Neural cell (in vitro differentiated cells): Measurements from ENCODE around the gene ATXN2. TPM values are rescaled to one million over a fixed set of nuclear protein-coding genes. Genes with fewer than 3 reads are reported as not detected.
"Not testable (repeated sequence)": the region's sequence is repeated elsewhere in the genome, so short reads cannot be mapped to it uniquely, and the experiment has no call there.

Experiments used
- H2AFZ ChIP-seq: fragments of 200-600, 300-800 bp; sonication (generic), shearing (Covaris generic); 2 replicates; pipeline ENCODE4 v1.6.0; 2014; ENCODE audit warnings: low read depth, mild to moderate bottlenecking, antibody characterized with exemption, low read length, moderate library complexity
- H3F3A ChIP-seq: fragments of 200-600 bp; shearing (Covaris generic); 2 replicates; pipeline ENCODE4 v1.6.1; 2016; ENCODE audit warnings: mild to moderate bottlenecking, moderate library complexity, mixed read lengths, antibody characterized with exemption, low read length; ENCODE audit not compliant: insufficient read depth, poor library complexity, severe bottlenecking
- H3K27ac ChIP-seq: fragments of 200-600, 300-800 bp; sonication (generic), shearing (Covaris generic); 2 replicates; pipeline ENCODE4 v1.5.1; 2014; ENCODE audit warnings: mild to moderate bottlenecking, low read length, moderate library complexity
- H3K27me3 ChIP-seq: fragments of 300-800, 200-600 bp; sonication (generic), shearing (Covaris generic); 2 replicates; pipeline ENCODE4 v1.6.0; 2014; ENCODE audit warnings: mild to moderate bottlenecking, low read depth, low read length, moderate library complexity; ENCODE audit not compliant: insufficient read depth
- H3K36me3 ChIP-seq: fragments of 300-800, 200-600 bp; sonication (generic), shearing (Covaris generic); 2 replicates; pipeline ENCODE4 v1.5.1; 2014; ENCODE audit warnings: mild to moderate bottlenecking, antibody characterized with exemption, low read length, moderate library complexity; ENCODE audit not compliant: insufficient read depth
- H3K4me2 ChIP-seq: fragments of 300-800, 200-600 bp; sonication (generic), shearing (Covaris generic); 2 replicates; pipeline ENCODE4 v1.6.0; 2014; ENCODE audit warnings: mild to moderate bottlenecking, low read length
- H3K4me3 ChIP-seq: fragments of 300-800, 200-600 bp; sonication (generic), shearing (Covaris generic); 2 replicates; pipeline ENCODE4 v1.5.1; 2014; ENCODE audit warnings: mild to moderate bottlenecking, low read length, moderate library complexity
- H3K79me2 ChIP-seq: fragments of 200-600 bp; shearing (Covaris generic); replicated peaks from 2 replicates; pipeline ENCODE4 v1.6.0; 2014; ENCODE audit warnings: mild to moderate bottlenecking, low read length, moderate library complexity; ENCODE audit not compliant: insufficient read depth
- H3K9ac ChIP-seq: fragments of 300-800, 200-600 bp; sonication (generic), shearing (Covaris generic); 2 replicates; pipeline ENCODE4 v1.6.1; 2016; ENCODE audit warnings: mild to moderate bottlenecking, low read length, mixed read lengths
- H3K9me2 ChIP-seq: fragments of 200-600 bp; shearing (Covaris generic); 2 replicates; pipeline ENCODE4 v1.6.1; 2016; ENCODE audit warnings: mild to moderate bottlenecking, low read length, mixed read lengths; ENCODE audit not compliant: insufficient read depth
- H3K9me3 ChIP-seq: fragments of 200-600, 300-800 bp; sonication (generic), shearing (Covaris generic); 2 replicates; pipeline ENCODE4 v1.6.1; 2016; ENCODE audit warnings: mild to moderate bottlenecking, mixed run types, low read length, moderate library complexity, mixed read lengths
- H4K20me1 ChIP-seq: fragments of 200-600 bp; shearing (Covaris generic); 2 replicates; pipeline ENCODE4 v1.6.1; 2016; ENCODE audit warnings: mild to moderate bottlenecking, mixed run types; ENCODE audit not compliant: insufficient read depth
- EP300 ChIP-seq: fragments of 450-650 bp; conservative IDR thresholded peaks from 2 replicates; pipeline ENCODE4 v1.6.1; 2014; ENCODE audit warnings: antibody characterized with exemption, mild to moderate bottlenecking, moderate library complexity; ENCODE audit not compliant: poor library complexity, severe bottlenecking
- EZH2 ChIP-seq: fragments of 200-600, 300-800 bp; shearing (Covaris generic), sonication (generic); IDR thresholded peaks from 2 replicates; pipeline ENCODE4 v1.6.1; 2014; ENCODE audit warnings: antibody characterized with exemption, low read length, borderline replicate concordance, mild to moderate bottlenecking; ENCODE audit not compliant: insufficient read depth, poor library complexity, severe bottlenecking
- MXI1 ChIP-seq: fragments of 450-650 bp; conservative IDR thresholded peaks from 2 replicates; pipeline ENCODE4 v1.6.1; 2014; ENCODE audit warnings: antibody characterized with exemption, mild to moderate bottlenecking; ENCODE audit not compliant: poor library complexity, severe bottlenecking
- POLR2AphosphoS5 ChIP-seq: IDR thresholded peaks from 2 replicates; pipeline ENCODE4 v1.6.1; 2012
- RAD21 ChIP-seq: fragments of 450-650 bp; conservative IDR thresholded peaks from 2 replicates; pipeline ENCODE4 v1.6.1; 2014; ENCODE audit warnings: antibody characterized with exemption, mild to moderate bottlenecking, moderate library complexity
- SMC3 ChIP-seq: fragments of 450-650 bp; conservative IDR thresholded peaks from 2 replicates; pipeline ENCODE4 v1.6.1; 2014; ENCODE audit warnings: antibody characterized with exemption, mild to moderate bottlenecking, moderate library complexity; ENCODE audit not compliant: poor library complexity
- TAF1 ChIP-seq: IDR thresholded peaks from 2 replicates; pipeline ENCODE4 v1.6.1; 2012; ENCODE audit warnings: low read depth
- polyA plus RNA-seq: library from polyadenylated mRNA; depleted of rRNA; stranded (reverse); fragments of >200 nt; gene quantifications from 2 replicates; pipeline ENCODE4 v1.2.3, GENCODE V29; 2014
- TF ChIP-seq, protein P1 (sequence below): fragments of 450-650 bp; IDR thresholded peaks from 2 replicates; pipeline ENCODE4 v1.5.1; 2014; ENCODE audit warnings: antibody characterized with exemption, mild to moderate bottlenecking, moderate library complexity; ENCODE audit not compliant: poor library complexity, severe bottlenecking
- TF ChIP-seq, protein P2 (sequence below): IDR thresholded peaks from 2 replicates; pipeline ENCODE4 v1.6.1; 2012; ENCODE audit warnings: borderline replicate concordance

ATXN2 gene
- polyA plus RNA-seq, 1 donor from 2014 or later: 12.6 TPM

DNA sequence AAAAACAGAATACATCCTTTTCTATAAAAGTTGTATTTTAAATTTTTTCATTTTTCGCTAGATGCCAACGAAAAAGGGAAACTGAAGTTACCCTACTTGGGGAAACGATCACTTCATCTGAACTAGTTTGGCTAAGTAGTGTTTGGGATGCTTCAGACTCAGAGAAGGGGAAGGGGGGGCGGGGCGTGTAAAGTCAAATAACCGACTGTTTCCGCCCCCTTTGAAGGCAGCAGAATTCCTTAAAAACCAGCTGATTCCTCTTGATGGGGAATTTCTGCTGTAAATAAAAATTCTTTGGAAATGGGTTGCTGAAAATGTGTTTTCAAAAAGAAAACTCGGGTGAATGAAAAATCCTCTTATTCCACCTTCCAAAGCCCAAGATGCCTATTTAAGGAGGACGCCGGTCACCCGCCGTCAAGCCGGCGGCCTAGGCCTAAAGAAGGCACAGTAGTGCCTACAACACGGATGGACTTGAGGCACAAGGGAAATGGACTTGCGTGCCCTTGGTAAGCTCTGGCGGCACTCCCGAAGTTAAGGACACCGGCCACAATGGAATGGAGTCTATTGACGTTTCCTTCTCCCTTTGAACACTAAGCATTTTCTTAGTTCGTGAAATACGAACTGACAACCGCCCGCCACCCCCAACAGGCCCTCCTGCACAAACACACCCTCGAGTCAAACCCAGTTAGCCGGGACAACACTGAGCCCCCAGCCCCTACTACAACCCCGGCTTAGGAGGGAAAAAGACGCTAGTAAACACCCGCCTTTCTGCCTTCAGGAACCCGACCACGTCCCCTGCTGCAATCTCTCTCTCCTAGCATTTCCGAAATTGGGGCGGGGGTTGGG, 1.9 kb downstream of the ATXN2 start:
- Histone ChIP-seq H2AFZ (peak overlapping the region; percentile 33), H3K4me3 (peak overlapping the region; percentile 98)

DNA sequence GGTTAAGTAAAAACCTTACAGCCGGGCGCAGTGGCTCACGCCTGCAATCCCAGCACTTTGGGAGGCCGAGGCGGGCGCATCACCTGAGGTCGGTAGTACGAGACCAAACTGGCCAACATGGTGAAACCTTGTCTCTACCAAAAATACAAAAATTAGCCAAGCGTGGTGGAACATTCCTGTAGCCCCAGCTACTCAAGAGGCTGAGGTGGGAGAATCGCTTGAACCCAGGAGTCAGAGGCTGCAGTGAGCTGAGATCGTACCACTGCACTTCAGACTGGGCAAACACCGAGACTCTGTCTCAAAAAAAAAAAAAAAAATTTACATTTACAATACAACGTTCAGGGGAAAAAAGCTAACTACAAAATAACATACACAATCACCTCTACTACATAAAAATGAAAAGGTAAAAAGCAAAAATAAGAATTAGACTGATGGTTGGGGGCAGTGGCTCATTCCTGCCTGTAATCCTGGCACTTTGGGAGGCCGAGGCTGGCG, 3.7 kb downstream of the ATXN2 start:
- H3K4me3 ChIP-seq: peak overlapping the region; percentile 98
- peaks cover 15% of the 10 kb centered on the region for H4K20me1 ChIP-seq
- H3F3A ChIP-seq, H2AFZ ChIP-seq, H3K9me3 ChIP-seq, H3K27ac ChIP-seq, H3K9ac ChIP-seq, H3K27me3 ChIP-seq, H3K9me2 ChIP-seq, H3K4me2 ChIP-seq, H3K36me3 ChIP-seq: not testable (repeated sequence)
- H3K79me2 ChIP-seq: peaks cover 77% of the 10 kb centered on the region

More for the DNA sequence above, 1.9 kb downstream of the ATXN2 start:
- Histone ChIP-seq H3K9ac (peak overlapping the region; percentile 88), H3K36me3 (no peaks in the 10 kb centered on the region), H3F3A (no peaks in the 10 kb centered on the region), H3K27ac (peak overlapping the region; percentile 88), H4K20me1 (peaks cover 15% of the 10 kb centered on the region), H3K9me2 (no peaks in the 10 kb centered on the region), H3K9me3 (no peaks in the 10 kb centered on the region), H3K27me3 (no peaks in the 10 kb centered on the region), H3K79me2 (peaks cover 59% of the 10 kb centered on the region), H3K4me2 (peak overlapping the region; percentile 83)
- TF ChIP-seq TAF1 (no peak), EP300 (no peak), POLR2AphosphoS5 (peak; percentile 8)

DNA sequence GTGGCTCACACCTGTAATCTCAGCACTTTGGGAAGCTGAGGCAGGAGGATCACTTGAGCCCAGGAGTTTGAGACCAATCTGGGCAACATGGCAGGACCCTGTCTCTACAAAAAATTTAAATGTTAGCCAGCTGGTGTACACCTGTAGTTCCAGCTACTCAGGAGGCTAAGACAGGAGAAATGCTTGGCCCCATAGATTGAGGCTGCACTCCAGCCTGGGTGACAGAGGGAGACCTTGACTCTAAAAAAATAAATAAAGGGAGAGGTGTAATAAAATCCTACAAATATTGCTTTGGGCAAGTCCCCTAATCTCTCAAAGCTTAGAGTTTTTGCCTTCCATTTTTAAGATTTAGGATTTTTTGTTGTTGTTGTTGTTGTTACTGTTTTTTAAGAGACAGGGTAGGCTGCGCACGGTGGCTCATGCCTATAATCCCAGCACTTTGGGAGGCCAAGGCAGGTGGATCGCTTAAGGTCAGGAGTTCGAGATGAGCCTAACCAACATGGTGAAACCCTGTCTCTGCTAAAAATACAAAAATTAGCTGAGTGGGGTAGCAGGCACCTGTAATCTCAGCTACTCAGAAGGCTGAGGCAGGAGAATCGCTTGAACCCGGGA, 7.6 kb downstream of the ATXN2 start:
- H3K4me3 ChIP-seq, H3K4me2 ChIP-seq, H3K9ac ChIP-seq, H2AFZ ChIP-seq, H3K9me3 ChIP-seq, H4K20me1 ChIP-seq, H3F3A ChIP-seq, H3K27me3 ChIP-seq, H3K27ac ChIP-seq, H3K36me3 ChIP-seq, H3K9me2 ChIP-seq: not testable (repeated sequence)
- H3K79me2 ChIP-seq: peaks cover 90% of the 10 kb centered on the region

DNA sequence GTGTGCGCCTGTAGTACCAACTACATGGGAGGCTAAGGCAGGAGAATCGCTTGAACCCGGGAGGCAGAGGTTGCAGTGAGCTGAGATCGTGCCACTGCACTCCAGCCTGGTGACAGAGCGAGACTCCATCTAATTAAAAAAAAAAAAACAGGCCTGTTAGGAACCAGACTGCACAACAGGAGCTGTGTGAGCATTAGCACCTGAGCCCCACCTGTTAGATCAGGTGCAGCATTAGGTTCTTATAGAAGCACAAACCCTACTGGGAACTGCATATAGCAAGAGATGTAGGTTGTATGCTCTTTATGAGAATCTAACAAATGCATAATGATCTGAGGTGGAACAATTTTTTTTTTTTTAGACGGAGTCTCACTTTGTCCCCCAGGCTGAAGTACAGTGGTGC, 8.6 kb downstream of the ATXN2 start:
- Histone ChIP-seq H3K4me3 (no peak overlapping the region), H3K79me2 (peaks cover 90% of the 10 kb centered on the region), H3K9me3 (no peaks in the 10 kb centered on the region), H4K20me1 (no peaks in the 10 kb centered on the region), H3K9me2 (no peaks in the 10 kb centered on the region), H3K36me3 (no peaks in the 10 kb centered on the region), H3K27me3 (no peaks in the 10 kb centered on the region), H3K27ac (no peak overlapping the region), H3K4me2 (no peak overlapping the region), H3F3A (no peaks in the 10 kb centered on the region), H3K9ac (no peak overlapping the region), H2AFZ (no peak overlapping the region)
- TF ChIP-seq EP300 (no peak), SMC3 (no peak), POLR2AphosphoS5 (no peak), RAD21 (no peak), EZH2 (no peak), TAF1 (no peak), MXI1 (no peak)
- TF ChIP-seq, protein P1, sequence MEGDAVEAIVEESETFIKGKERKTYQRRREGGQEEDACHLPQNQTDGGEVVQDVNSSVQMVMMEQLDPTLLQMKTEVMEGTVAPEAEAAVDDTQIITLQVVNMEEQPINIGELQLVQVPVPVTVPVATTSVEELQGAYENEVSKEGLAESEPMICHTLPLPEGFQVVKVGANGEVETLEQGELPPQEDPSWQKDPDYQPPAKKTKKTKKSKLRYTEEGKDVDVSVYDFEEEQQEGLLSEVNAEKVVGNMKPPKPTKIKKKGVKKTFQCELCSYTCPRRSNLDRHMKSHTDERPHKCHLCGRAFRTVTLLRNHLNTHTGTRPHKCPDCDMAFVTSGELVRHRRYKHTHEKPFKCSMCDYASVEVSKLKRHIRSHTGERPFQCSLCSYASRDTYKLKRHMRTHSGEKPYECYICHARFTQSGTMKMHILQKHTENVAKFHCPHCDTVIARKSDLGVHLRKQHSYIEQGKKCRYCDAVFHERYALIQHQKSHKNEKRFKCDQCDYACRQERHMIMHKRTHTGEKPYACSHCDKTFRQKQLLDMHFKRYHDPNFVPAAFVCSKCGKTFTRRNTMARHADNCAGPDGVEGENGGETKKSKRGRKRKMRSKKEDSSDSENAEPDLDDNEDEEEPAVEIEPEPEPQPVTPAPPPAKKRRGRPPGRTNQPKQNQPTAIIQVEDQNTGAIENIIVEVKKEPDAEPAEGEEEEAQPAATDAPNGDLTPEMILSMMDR: no peak
- TF ChIP-seq, protein P2, sequence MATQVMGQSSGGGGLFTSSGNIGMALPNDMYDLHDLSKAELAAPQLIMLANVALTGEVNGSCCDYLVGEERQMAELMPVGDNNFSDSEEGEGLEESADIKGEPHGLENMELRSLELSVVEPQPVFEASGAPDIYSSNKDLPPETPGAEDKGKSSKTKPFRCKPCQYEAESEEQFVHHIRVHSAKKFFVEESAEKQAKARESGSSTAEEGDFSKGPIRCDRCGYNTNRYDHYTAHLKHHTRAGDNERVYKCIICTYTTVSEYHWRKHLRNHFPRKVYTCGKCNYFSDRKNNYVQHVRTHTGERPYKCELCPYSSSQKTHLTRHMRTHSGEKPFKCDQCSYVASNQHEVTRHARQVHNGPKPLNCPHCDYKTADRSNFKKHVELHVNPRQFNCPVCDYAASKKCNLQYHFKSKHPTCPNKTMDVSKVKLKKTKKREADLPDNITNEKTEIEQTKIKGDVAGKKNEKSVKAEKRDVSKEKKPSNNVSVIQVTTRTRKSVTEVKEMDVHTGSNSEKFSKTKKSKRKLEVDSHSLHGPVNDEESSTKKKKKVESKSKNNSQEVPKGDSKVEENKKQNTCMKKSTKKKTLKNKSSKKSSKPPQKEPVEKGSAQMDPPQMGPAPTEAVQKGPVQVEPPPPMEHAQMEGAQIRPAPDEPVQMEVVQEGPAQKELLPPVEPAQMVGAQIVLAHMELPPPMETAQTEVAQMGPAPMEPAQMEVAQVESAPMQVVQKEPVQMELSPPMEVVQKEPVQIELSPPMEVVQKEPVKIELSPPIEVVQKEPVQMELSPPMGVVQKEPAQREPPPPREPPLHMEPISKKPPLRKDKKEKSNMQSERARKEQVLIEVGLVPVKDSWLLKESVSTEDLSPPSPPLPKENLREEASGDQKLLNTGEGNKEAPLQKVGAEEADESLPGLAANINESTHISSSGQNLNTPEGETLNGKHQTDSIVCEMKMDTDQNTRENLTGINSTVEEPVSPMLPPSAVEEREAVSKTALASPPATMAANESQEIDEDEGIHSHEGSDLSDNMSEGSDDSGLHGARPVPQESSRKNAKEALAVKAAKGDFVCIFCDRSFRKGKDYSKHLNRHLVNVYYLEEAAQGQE: no peak
